Right lobe of liver (tissue), 6 donors: Measurements from ENCODE around the gene SYAP1. TPM values are rescaled to one million over a fixed set of nuclear protein-coding genes. Genes with fewer than 3 reads are reported as not detected.

Source experiments
- ATAC-seq, 4 donors: fragments of 200-7000 bp; cut with Tn5 transposase; one replicate each; pipeline ENCODE4 v1.9.1; 2020; ENCODE audit warnings: mild to moderate bottlenecking in 4 of 4, moderate library complexity in 4 of 4
- DNase-seq, 3 donors: peaks; one replicate each; pipeline ENCODE4 v3.0.0-alpha.2; 2020
- H3K27ac ChIP-seq, 3 donors: fragments of 200-600 bp; one replicate each; pipeline ENCODE4 v1.8.0; 2022
- H3K27me3 ChIP-seq, 2 donors: fragments of 200-600 bp; one replicate each; pipeline ENCODE4 v1.8.0; 2022
- H3K36me3 ChIP-seq, 4 donors: fragments of 200-600 bp; sonication (generic) in 1 of 4; one replicate each; pipeline versions ENCODE4 v1.5.1 to v1.8.0; 2017 to 2022; ENCODE audit warnings: control low read depth in 1 of 4
- H3K4me1 ChIP-seq, 4 donors: fragments of 200-600 bp; sonication (generic) in 1 of 4; one replicate each; pipeline versions ENCODE4 v1.5.1 to v1.8.0; 2017 to 2022; ENCODE audit warnings: control low read depth in 1 of 4
- H3K4me3 ChIP-seq, 3 donors: fragments of 200-600 bp; one replicate each; pipeline ENCODE4 v1.8.0; 2022
- H3K9me3 ChIP-seq, 4 donors: fragments of 200-600 bp; sonication (generic) in 1 of 4; one replicate each; pipeline versions ENCODE4 v1.5.1 to v1.8.0; 2017 to 2022; ENCODE audit warnings: control low read depth in 1 of 4
- CTCF ChIP-seq, 4 donors: fragments of 200-600 bp in 3 of 4; fragments of 450-650 bp in 1 of 4; IDR thresholded peaks; one replicate each; pipeline versions ENCODE4 v1.5.1 to v1.8.0; 2016 to 2022; ENCODE audit warnings: antibody characterized with exemption in 4 of 4, mild to moderate bottlenecking in 2 of 4
- POLR2A ChIP-seq: fragments of 450-650 bp; IDR thresholded peaks from one replicate; pipeline ENCODE4 v1.6.1; 2017; ENCODE audit warnings: antibody characterized with exemption, mild to moderate bottlenecking
- WGBS: methylation state at CpG from one replicate; pipeline ENCODE4 v1.1.6; 2018; ENCODE audit warnings: low coverage, low lambda C conversion rate; ENCODE audit not compliant: insufficient coverage; ENCODE audit errors: missing lambda C conversion rate; 5-methylcytosine and 5-hydroxymethylcytosine counted together
- intact Hi-C, 2 donors: fragments of 100-400 bp; cut with DNase I; formaldehyde crosslinking; loops; one replicate each; pipeline versions ENCODE4 v1.11.2 to v1.14.1; 2022
- long read RNA-seq: library from polyadenylated mRNA; unstranded; transcript quantifications from one replicate; pipeline ENCODE4 v2.0.0, GENCODE V29; 2019
- total RNA-seq, 6 experiments: library from RNA; depleted of rRNA in 2 of 6; stranded (reverse); fragments of >200 nt in 2 of 6; fragmentation: NEBNext Ultra II Directional in 3 of 6; extraction: Animal tissue kit (Norgen Biotek cat#: 25700) in 3 of 6; gene quantifications; one replicate each; pipeline versions ENCODE4 v1.1.0 to v1.2.4, GENCODE V29; 2016 to 2023
- donor health status: DM: no; HTN: yes; CAD: no.
- donor health status: DM: no; HTN: no; CAD: no.
- donor health status: DM: no; HTN: no; CAD: no.
- donor health status: DM: no; HTN: yes; CAD: no.
- donor health status: DM: no; HTN: yes; CAD: no.

SYAP1 gene
- total RNA-seq, result 10 to 100 TPM; 22.5 to 35.7 (median 29.5) TPM
- long read RNA-seq, full-length matches to known transcripts, result 11 of 29 reads
- long read RNA-seq, partial matches to known transcripts, result 18 of 29 reads
- long read RNA-seq, other reads (novel, unspliced or antisense), result 0 of 29 reads

- Histone ChIP-seq H3K36me3 (no peaks in the 10 kb centered on the region), H3K27ac (peak within 1 kb of the TSS; percentile 82 to 95 (median 91)), H3K4me1 (peaks cover 0 to 5% (median 1%) of the 10 kb centered on the region in 4 donors), H3K27me3 (no peaks in the 10 kb centered on the region), H3K9me3 (no peaks in the 10 kb centered on the region), H3K4me3 (peak within 1 kb of the TSS; percentile 53 to 82 (median 64))
- intact Hi-C loops, result no loop called here
- peak; percentile 98 for TF ChIP-seq POLR2A
- no peak for TF ChIP-seq CTCF (IDR thresholded peaks at IDR 0.05)
- WGBS, result 0% methylated on average over 7 of the region's 54 CpGs
- DNase-seq, result peak; percentile 95 to 98 (median 97)
- peak; percentile 97 to 98 (median 97) for ATAC-seq
Measured at GRCh38 chrX:16719334-16720084, at the start of gene SYAP1. Gene SYAP1 (plus strand): TSS chrX:16719612. CDS start chrX:16719725, 113 bp downstream.

- no peak overlapping the region for H3K4me3 ChIP-seq
- no peak for DNase-seq
- H3K27me3 ChIP-seq, result no peaks in the 10 kb centered on the region
- H3K4me1 ChIP-seq, result no peaks in the 10 kb centered on the region
- peaks cover 0 to 2% (median 0%) of the 10 kb centered on the region in 4 donors for H3K36me3 ChIP-seq
- intact Hi-C loops, result no loop called here
- peak in 3 of 4 donors; percentile 53 to 67 (median 67) for ATAC-seq
- TF ChIP-seq POLR2A, result no peak
- peak in 3 of 4 donors; percentile 28 to 43 (median 31) for TF ChIP-seq CTCF (IDR thresholded peaks at IDR 0.05)
- H3K9me3 ChIP-seq, result no peaks in the 10 kb centered on the region
- H3K27ac ChIP-seq, result no peak overlapping the region
Measured at GRCh38 chrX:16671005-16671404, 48.4 kb upstream of the SYAP1 start.

GRCh38 chrX:16678689-16679088 lies 40.7 kb upstream of the SYAP1 start:
- Histone ChIP-seq H3K4me1 (no peaks in the 10 kb centered on the region), H3K4me3 (no peak overlapping the region), H3K27ac (no peak overlapping the region), H3K9me3 (no peaks in the 10 kb centered on the region), H3K36me3 (peaks cover 0 to 10% (median 0%) of the 10 kb centered on the region in 4 donors), H3K27me3 (no peaks in the 10 kb centered on the region)
- intact Hi-C loops, result no loop called here
- no peak for TF ChIP-seq CTCF (IDR thresholded peaks at IDR 0.05)
- no peak for TF ChIP-seq POLR2A
- 57% methylated on average over 9 of the region's 11 CpGs for WGBS
- ATAC-seq (peak; percentile 14 to 62 (median 38)), DNase-seq (no peak)

GRCh38 chrX:16683007-16683664 lies 36.3 kb upstream of the SYAP1 start:
- Histone ChIP-seq H3K9me3 (no peaks in the 10 kb centered on the region), H3K27ac (peak overlapping the region in 2 of 3 donors; percentile 27 to 60), H3K4me3 (no peak overlapping the region), H3K4me1 (no peaks in the 10 kb centered on the region), H3K27me3 (no peaks in the 10 kb centered on the region), H3K36me3 (no peaks in the 10 kb centered on the region)
- ATAC-seq, result peak; percentile 85 to 98 (median 92)
- 57% methylated on average over 7 of the region's 7 CpGs for WGBS
- no peak for TF ChIP-seq CTCF (IDR thresholded peaks at IDR 0.05)
- no peak for TF ChIP-seq POLR2A
- intact Hi-C loops, result no loop called here
- DNase-seq, result peak in 1 of 3 donors; percentile 50
